ENCODE data around the gene MYO7A. TPM values are rescaled to one million over a fixed set of nuclear protein-coding genes. Genes with fewer than 3 reads are reported as not detected.

The MYO7A gene
- total RNA-seq, 1 donor from 2014 or later: 0.16 TPM

DNA sequence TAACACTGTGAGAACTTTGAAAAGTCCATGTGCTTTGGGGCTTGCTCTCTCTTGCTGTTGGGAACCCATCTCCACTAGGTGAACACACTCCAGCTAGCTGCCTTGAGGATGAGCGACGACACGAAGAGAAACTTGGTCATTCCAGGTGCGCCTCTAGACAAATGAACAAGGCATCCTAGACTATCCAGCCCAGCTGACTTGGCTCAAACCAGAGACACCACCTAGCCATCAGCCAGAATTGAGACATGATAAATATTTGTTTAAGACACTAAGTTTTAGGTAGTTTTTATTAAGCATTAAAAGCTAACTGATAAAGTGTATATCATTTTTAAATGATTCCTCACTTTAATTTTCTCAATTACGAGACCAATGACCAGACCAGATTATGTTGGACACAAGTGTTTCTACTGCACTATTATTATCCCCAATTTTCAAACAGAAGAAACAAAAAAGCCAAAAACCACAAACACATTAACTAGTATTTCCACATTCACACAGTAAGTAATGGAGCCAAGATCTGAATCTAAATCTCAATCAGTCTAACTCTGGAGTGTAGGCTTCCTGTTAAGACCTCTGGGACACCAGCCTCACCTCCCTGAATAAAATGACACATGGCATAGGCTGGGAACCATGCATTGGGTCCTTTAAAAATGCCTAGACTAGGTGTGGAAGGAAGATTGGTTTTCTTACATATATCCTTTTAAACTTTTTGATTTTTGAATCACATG lies 103.0 kb downstream of the MYO7A start:
- Histone ChIP-seq H3K4me3 (ENCODE audit: insufficient read depth, low read depth, low read length) (no peak overlapping the region), H4K20me1 (ENCODE audit: insufficient read depth, low read length) (no peaks in the 10 kb centered on the region), H2AFZ (ENCODE audit: low read depth, low read length) (no peak overlapping the region), H3K4me1 (ENCODE audit: insufficient read depth, low read length) (no peaks in the 10 kb centered on the region), H3K27ac (ENCODE audit: low read depth, low read length) (no peak overlapping the region), H3K79me2 (ENCODE audit: insufficient read depth, low read length) (no peaks in the 10 kb centered on the region), H3K9ac (ENCODE audit: low read length) (no peak overlapping the region), H3K27me3 (ENCODE audit: insufficient read depth, low read length) (no peaks in the 10 kb centered on the region), H3K4me2 (ENCODE audit: low read length) (no peak overlapping the region), H3K9me3 (ENCODE audit: insufficient read depth, low read depth, low read length) (no peaks in the 10 kb centered on the region), H3K36me3 (ENCODE audit: insufficient read depth, low read length) (no peaks in the 10 kb centered on the region)
- FAIRE-seq: no peak
- Mint-ChIP-seq H3K27me3 (ENCODE audit: low read depth, unreplicated experiment) (peaks cover 7% of the 10 kb centered on the region), H3K4me3 (ENCODE audit: unreplicated experiment) (no peak overlapping the region), H3K36me3 (ENCODE audit: low read depth, unreplicated experiment) (no peaks in the 10 kb centered on the region), H3K4me1 (ENCODE audit: low read depth, unreplicated experiment) (no peaks in the 10 kb centered on the region), H3K9me3 (ENCODE audit: unreplicated experiment) (no peaks in the 10 kb centered on the region), H3K27ac (ENCODE audit: unreplicated experiment) (no peak overlapping the region)
- no peak for TF ChIP-seq EZH2 (IDR thresholded peaks at IDR 0.05; ENCODE audit: insufficient read depth, low read length)
- TF ChIP-seq, protein P1, sequence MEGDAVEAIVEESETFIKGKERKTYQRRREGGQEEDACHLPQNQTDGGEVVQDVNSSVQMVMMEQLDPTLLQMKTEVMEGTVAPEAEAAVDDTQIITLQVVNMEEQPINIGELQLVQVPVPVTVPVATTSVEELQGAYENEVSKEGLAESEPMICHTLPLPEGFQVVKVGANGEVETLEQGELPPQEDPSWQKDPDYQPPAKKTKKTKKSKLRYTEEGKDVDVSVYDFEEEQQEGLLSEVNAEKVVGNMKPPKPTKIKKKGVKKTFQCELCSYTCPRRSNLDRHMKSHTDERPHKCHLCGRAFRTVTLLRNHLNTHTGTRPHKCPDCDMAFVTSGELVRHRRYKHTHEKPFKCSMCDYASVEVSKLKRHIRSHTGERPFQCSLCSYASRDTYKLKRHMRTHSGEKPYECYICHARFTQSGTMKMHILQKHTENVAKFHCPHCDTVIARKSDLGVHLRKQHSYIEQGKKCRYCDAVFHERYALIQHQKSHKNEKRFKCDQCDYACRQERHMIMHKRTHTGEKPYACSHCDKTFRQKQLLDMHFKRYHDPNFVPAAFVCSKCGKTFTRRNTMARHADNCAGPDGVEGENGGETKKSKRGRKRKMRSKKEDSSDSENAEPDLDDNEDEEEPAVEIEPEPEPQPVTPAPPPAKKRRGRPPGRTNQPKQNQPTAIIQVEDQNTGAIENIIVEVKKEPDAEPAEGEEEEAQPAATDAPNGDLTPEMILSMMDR (IDR thresholded peaks at IDR 0.05; ENCODE audit: insufficient read depth, low read depth, low read length): no peak
- DNase-seq (ENCODE audit: low read depth): no peak

DNA sequence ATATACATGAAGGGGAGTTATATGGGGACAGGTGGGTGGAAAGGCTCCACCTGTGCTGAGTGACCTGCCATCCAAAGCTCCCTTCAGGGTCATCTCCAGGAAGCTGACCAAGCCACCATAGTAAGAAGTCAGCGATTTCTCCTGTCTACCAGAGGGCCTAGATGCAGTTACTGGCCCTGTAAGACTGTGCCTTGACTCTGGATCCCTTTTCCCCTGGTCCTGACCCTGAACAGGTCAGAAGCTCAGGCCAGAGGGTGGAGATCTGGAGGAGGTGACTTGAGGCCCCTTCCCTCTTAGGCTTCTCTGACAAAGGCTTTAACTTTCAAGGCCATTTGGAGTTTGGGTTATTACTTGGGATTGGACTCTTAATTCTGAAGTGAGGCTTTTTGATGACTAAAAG lies 103.8 kb downstream of the MYO7A start:
- Histone ChIP-seq H3K36me3 (ENCODE audit: insufficient read depth, low read length) (no peaks in the 10 kb centered on the region), H3K9me3 (ENCODE audit: insufficient read depth, low read depth, low read length) (no peaks in the 10 kb centered on the region), H3K27me3 (ENCODE audit: insufficient read depth, low read length) (no peaks in the 10 kb centered on the region), H2AFZ (ENCODE audit: low read depth, low read length) (no peak overlapping the region), H3K4me1 (ENCODE audit: insufficient read depth, low read length) (no peaks in the 10 kb centered on the region), H3K27ac (ENCODE audit: low read depth, low read length) (no peak overlapping the region), H3K9ac (ENCODE audit: low read length) (no peak overlapping the region), H3K79me2 (ENCODE audit: insufficient read depth, low read length) (no peaks in the 10 kb centered on the region), H3K4me2 (ENCODE audit: low read length) (no peak overlapping the region), H3K4me3 (ENCODE audit: insufficient read depth, low read depth, low read length) (no peak overlapping the region), H4K20me1 (ENCODE audit: insufficient read depth, low read length) (no peaks in the 10 kb centered on the region)
- Mint-ChIP-seq H3K27ac (ENCODE audit: unreplicated experiment) (no peak overlapping the region), H3K36me3 (ENCODE audit: low read depth, unreplicated experiment) (no peaks in the 10 kb centered on the region), H3K4me1 (ENCODE audit: low read depth, unreplicated experiment) (no peaks in the 10 kb centered on the region), H3K9me3 (ENCODE audit: unreplicated experiment) (no peaks in the 10 kb centered on the region), H3K27me3 (ENCODE audit: low read depth, unreplicated experiment) (peaks cover 7% of the 10 kb centered on the region), H3K4me3 (ENCODE audit: unreplicated experiment) (no peak overlapping the region)
- FAIRE-seq: no peak
- DNase-seq (ENCODE audit: low read depth): no peak
- TF ChIP-seq, protein P1 (IDR thresholded peaks at IDR 0.05; ENCODE audit: insufficient read depth, low read depth, low read length): no peak
- no peak for TF ChIP-seq EZH2 (IDR thresholded peaks at IDR 0.05; ENCODE audit: insufficient read depth, low read length)

DNA sequence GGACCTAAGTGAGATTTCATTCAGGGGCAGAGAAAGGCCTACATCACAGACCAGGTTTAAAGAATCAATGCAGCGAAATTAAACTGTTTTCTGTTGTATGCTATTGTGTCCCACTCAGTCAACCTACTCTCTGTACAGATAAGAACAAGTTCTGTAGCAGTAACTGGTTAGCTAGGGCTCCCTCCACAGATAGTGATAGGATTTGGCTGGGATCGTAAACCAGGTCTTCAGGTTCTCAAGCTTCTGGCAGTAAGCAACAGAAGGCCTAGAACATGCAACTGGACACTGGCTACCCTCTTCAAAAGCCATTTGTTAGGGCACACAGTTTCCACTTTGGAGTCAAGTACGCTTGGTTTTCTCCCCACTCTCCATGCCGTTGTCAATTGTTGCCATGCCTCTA lies 104.2 kb downstream of the MYO7A start:
- Histone ChIP-seq H3K79me2 (ENCODE audit: insufficient read depth, low read length) (no peaks in the 10 kb centered on the region), H3K27me3 (ENCODE audit: insufficient read depth, low read length) (no peaks in the 10 kb centered on the region), H3K4me3 (ENCODE audit: insufficient read depth, low read depth, low read length) (no peak overlapping the region), H3K36me3 (ENCODE audit: insufficient read depth, low read length) (no peaks in the 10 kb centered on the region), H4K20me1 (ENCODE audit: insufficient read depth, low read length) (no peaks in the 10 kb centered on the region), H3K27ac (ENCODE audit: low read depth, low read length) (no peak overlapping the region), H3K9ac (ENCODE audit: low read length) (no peak overlapping the region), H3K4me2 (ENCODE audit: low read length) (no peak overlapping the region), H3K4me1 (ENCODE audit: insufficient read depth, low read length) (no peaks in the 10 kb centered on the region), H3K9me3 (ENCODE audit: insufficient read depth, low read depth, low read length) (no peaks in the 10 kb centered on the region), H2AFZ (ENCODE audit: low read depth, low read length) (no peak overlapping the region)
- Mint-ChIP-seq H3K4me3 (ENCODE audit: unreplicated experiment) (no peak overlapping the region), H3K36me3 (ENCODE audit: low read depth, unreplicated experiment) (no peaks in the 10 kb centered on the region), H3K9me3 (ENCODE audit: unreplicated experiment) (no peaks in the 10 kb centered on the region), H3K27me3 (ENCODE audit: low read depth, unreplicated experiment) (peaks cover 7% of the 10 kb centered on the region), H3K27ac (ENCODE audit: unreplicated experiment) (no peak overlapping the region), H3K4me1 (ENCODE audit: low read depth, unreplicated experiment) (no peaks in the 10 kb centered on the region)
- no peak for FAIRE-seq
- TF ChIP-seq EZH2 (IDR thresholded peaks at IDR 0.05; ENCODE audit: insufficient read depth, low read length): no peak
- TF ChIP-seq, protein P1 (IDR thresholded peaks at IDR 0.05; ENCODE audit: insufficient read depth, low read depth, low read length): no peak
- DNase-seq (ENCODE audit: low read depth): no peak
